IPS-NIHi7 (cell line): Measurements from ENCODE around the gene NAT16.
"Not testable (repeated sequence)": the region's sequence is repeated elsewhere in the genome, so short reads cannot be mapped to it uniquely, and the experiment has no call there.

Experiments
- DNase-seq: peaks from one replicate; pipeline ENCODE4 v3.0.0; 2012; ENCODE audit warnings: mixed read lengths; ENCODE audit errors: extremely low spot score

NAT16 gene

DNA sequence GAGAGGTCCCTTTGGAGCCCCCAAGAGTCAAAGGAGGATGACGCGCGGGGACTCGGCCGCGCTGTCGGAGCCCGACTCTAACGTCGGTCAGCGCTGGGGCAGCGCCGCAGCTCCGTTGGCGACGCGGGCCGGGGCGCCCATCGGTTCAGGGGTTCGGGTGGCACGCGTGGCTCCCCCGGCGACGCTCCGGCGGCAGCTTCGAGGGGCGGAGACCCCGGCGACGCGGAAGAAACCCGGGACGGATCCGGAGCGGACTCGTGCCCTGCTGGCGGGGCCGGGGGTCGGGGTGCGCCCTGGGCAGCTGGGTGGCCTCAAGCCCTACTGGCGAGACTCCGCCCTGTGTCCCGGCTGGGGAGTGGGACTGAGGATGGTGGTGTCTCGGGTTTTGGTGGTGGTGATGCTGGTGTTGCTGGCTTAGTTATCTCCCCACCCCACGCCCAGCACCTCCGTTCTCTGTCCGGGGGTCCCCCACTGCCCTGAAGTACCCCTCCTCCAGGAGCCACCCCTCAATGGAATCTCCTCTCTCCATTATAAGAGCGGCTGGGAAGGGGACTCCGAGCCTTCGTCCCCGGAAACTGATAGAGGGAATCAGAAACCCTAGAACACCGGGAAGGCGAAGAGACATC, at the start of gene NAT16:
Gene NAT16, minus strand, starts transcription at position 164 of the 626 bp plus-strand sequence. CDS start 5,486 bp downstream, outside the sequence.
- DNase-seq, result no peak

DNA sequence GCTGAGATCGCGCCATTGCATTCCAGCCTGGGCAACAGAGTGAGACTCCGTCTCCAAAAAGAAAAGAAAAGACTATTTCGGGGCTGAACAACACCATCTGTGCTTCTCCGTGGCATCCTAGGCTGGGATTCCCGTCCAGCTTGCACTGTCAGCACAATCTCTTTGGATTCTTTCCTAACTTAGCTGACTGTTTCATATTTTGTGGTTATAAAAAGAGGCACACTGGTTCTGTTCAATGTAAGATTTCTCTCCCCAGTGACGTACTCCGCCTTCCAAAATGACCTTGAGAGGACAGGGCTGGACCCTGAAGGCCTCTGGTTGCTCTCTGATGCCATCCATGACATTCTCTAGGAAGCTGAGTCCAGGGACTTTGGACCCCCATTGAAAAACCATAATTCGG, 46.6 kb upstream of the NAT16 start:
- no peak for DNase-seq

- no peak for DNase-seq
Measured at GRCh38 chr7:101225650-101226049, 45.6 kb upstream of the NAT16 start.

- no peak for DNase-seq
Measured at GRCh38 chr7:101223528-101223927, 43.4 kb upstream of the NAT16 start.

DNA sequence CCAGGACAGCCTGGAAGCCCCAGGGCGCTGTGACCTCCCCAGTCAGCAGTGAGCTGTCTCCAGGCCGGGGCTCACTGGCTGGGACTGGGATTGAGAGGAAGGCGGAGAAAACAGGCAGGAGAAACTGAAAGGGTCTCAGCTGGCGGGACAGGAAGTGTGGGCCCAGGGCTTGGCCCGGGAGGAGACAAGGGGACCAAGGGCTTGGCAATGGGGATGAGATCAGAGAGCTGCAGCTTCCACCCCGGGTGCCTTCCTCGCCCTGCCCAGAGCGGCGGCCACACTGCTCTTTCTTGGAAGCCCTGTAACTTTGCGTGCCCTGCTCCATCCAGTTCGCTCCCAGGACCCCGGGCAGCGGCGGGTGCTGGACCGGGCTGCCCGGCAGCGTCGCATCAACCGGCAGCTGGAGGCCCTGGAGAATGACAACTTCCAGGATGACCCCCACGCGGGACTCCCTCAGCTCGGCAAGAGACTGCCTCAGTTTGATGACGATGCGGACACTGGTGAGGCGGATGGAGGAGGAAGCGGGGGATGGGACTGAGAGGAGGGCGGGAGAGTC, 42.3 kb upstream of the NAT16 start:
- no peak for DNase-seq

GRCh38 chr7:101220295-101220694, 40.2 kb upstream of the NAT16 start:
- DNase-seq, result no peak

DNA sequence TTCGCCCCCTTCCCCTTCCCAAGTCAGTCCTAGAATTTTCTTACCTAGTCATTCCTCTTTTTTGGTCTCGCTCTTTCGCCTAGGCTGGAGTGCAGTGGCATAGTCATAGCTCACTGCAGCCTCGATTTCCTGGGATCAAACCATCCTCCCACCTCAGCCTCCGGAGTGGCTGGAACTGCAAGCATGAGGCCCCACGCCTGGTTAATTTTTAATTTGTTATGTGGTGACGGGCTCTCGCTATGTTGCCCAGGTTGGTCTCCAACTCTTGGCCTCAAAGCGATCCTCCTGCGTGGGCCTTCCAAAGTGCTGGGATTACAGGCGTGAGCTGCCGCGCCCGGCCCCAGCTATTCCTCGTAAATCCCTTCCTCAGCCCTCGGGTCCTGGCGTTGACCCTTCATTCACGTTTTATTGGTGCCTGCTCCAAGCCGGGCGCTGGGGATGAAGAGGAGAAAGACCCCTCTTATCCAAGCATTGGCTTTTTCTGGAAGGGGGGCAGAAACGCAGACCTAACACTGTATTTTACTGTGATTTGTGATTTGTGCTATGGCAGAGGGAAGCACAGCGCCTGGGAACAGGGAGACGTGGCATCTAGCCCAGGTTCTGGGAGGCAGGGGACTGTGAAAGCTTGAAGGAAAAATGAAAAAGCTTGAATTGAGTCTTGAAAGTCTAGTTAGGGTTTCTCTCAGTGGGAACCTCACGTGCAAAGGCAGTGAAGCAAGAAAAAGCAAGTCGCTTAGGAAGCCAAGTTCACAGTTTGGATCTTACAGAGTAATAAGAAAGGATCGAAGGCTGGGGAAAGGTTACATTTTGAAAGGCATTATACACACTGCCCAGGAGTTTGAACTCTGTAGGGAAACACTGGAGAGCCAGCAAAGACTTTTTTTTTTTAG, 38.4 kb upstream of the NAT16 start:
- no peak for DNase-seq

DNA sequence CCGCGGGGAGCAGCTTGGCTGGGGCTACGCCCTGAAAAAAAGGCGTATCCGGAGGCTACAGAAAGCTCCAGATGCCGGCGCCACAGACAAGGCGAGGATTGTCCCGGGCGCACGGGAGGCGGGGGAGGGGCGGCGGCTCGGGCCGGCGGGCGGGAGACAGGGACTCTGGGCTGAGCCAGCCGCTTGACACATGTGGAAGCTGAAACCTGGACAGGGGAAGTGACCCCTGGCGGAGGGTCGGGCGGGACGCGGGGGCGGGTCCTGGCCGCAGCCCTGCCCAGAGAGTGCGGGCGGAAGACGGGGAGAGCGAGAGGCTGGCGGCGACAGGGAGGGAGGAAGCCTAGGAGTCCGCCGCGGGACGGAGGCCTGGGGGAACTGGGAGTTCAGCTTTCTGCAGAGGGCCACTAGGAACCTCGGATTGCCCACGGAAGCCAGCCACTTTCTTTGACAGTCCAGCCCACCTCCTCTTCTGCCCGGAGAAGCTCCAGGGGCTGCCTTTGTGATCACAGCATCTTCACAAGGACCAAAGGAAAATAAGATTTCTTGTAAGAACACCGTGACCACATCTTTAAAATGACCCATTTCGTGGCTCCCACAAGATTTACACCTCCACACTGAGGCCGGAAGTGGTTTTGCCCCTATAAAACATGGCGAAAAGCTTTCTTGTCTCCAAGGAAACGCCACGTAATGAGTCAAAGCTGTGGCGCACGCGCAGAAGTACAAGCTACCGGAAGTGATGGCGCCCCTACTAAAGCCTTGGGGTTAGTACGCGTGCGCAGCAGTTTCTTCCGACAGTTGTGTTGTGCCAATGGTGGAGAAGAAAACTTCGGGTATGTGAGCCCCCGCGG, 37.5 kb upstream of the NAT16 start, which contains the start of the genes PLOD3 and ZNHIT1:
Gene PLOD3, minus strand, starts transcription at position 194 of the 848 bp plus-strand sequence. CDS start 307 bp downstream, outside the sequence.
Gene ZNHIT1, plus strand, starts transcription at position 778 of the 848 bp plus-strand sequence. Its CDS starts 31 bp downstream, at position 809.
- peak; percentile 99 for DNase-seq

DNA sequence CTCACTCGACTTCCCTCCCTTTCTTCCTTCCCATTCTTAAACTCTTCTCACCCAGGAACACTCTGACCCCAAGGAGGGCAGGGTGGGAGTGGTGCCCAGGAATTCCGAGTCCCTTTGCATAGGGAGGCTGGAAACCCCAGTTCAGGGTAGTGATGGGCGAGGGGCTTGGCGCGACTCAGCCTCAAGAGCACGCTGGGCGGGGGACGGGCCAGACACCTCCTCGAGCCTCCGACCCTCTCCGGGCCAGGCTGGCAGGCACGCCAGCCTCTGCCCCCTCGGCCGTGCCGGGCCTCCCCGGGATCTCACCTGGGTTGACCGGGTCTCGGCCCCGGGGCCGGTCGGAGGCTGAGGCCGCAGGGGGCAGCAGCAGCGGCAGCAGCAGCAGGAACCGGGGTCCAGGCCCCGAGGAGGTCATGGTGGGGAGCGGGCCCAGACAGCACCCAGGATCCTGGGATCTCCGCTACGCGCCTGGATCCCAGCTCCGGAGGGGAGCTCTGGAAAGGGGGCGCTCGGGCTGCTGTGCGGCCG, 36.8 kb upstream of the NAT16 start:
- DNase-seq, result no peak

DNA sequence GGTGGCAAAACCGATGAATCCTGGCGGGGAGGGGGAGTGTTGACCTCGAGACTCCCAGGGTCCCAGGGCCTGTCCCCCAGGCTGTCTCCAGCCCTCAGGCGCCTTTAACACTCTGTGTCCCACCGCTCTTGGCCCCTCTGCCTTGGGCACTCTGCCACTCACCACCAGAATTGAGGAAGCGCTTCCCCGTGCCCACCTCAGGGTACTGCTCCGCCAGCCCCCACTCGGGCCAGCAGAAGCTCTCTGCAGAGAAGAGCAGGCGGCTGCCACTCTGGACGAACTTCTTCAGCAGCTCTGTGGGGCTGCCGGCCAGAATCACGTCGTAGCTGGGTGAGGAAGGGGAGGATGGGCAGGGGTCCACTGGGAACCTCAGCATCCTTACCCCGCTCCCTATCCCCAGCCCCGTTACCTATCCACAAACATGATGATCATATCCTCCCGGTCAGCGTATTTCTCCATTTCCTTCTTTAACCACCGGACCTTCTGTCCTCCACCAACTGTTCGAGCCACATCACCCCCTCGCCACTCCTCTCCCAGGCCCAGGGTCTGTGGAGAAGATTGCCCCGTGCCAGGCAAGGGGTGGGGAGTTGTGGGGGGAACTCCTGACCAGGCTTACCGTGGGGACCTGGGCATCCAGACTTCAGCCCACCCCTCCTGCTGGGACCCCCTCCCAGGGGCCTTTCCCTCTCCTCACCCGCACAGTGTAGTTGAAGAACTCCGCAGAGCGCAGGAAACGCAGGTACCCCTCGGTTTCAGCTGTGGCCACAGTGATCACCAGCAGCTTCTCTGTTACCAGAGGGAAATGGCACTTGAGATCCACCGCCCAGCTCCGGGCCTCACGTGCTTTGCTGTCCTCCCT, 36.1 kb upstream of the NAT16 start:
- no peak for DNase-seq

DNA sequence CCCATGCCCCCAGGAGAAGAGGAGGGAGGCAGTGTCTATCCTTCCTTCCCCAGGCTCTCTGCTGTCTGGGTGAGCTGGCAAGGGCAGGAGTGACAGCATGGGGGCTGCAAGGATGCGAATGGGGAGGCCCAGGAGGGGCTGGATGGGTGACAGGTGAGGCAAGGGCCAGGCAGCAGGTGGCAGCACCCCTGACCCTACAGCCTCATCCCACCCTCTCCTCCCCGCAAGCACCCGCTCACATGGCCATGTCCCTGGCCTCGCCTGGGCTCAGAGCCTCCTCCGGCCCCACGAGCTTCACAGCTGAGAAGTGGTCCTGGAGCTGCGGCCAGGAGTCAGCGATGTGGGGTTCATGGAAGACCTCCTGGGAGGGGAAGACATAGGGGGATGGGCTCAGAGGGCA, 31.9 kb upstream of the NAT16 start:
- DNase-seq, result no peak

DNA sequence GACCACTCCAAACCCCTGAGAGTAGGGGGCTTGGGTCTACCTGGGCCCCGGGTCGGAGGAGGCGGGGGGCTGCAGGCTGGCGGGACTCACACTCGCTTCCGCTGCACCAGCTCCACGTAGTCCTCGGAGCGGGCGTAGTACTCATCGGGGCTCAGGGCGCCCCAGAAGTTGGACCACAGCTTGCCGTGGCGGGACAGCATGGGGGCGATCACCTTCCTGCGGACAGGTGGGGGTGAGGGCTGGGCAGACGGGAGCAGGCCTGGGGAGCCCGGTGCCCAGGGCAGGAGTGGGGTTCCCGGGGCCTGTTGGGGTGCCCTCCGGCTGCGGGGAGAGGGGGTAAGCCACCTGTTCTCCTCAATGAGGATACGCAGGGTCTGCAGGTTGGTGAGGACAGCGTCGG, 31.4 kb upstream of the NAT16 start:
- DNase-seq, result no peak

- DNase-seq, result no peak
Measured at GRCh38 chr7:101210143-101210542, 30.1 kb upstream of the NAT16 start.

- no peak for DNase-seq
Measured at GRCh38 chr7:101208794-101209193, 28.7 kb upstream of the NAT16 start.

- DNase-seq, result no peak
Measured at GRCh38 chr7:101207459-101207858, 27.4 kb upstream of the NAT16 start.

DNA sequence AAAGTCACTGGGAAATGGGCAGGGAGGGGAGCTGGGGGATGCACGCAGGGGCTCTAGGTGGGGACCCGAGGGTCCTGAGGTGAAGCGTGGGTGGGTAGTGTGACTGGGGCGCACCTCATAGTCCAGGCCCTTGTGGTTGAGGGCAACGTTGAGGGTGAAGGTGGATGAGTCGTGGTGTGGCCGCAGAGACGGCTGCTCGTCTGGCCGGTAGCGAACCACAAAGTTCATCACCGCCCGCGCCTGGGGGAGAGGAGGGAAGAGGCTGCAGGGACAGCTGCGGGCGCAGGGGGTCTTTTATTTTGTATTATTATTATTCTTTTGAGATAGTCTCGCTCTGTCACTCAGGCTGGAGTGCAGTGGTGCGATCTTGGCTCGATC, 26.6 kb upstream of the NAT16 start:
- no peak for DNase-seq

DNA sequence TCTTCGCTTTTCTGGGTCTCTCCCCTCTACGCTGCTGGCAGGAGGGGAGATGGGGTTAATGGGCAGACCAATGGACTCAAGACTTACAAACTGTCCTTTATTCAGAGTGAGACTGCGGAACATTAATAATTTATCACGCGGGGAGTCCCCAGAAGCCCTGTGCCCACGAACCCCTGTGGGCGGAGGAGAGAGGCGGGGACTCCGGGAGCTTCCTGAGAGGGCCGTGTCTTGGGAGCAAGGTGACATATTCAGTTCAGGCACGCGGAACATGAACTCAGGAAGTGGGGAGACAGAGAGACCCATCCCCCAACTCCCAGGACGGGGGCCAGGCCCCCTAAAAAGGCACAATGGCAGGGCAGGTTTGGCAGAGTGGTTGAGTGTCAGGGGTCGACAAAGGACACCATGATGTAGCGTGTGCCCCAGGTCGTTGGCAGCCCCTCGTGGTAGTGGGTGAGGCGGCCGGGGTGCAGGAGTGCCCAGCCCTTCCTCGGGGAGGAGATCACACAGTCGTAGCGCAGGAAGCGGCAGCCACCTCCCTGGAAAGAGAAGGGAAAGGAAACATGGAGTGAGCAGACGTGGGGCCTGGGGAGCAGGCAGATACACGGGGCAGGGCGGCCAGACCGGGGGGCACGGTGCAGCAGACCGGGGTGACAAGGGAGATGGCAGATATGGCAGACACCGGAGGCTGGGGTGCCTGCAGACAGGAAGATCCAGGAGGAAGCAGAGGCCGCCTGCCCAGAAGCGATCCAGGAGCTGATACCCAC, 26.0 kb upstream of the NAT16 start:
- no peak for DNase-seq

- DNase-seq, result not testable (repeated sequence)
Measured at GRCh38 chr7:101203740-101204738, 23.9 kb upstream of the NAT16 start.

DNA sequence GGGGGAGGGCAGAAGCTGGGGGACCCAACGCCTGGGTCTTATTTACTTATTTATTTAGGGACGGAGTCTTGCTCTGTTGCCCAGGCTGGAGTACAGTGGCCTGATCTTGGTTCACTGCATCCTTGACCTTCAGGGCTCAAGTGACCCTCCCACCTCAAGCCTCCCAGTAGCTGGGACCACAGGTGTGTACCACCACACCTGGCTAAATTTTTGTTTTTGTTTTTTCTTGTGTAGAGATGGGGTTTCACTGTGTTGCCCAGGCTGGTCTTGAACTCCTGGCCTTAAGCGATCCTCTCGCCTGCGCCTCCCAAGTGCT, 22.5 kb upstream of the NAT16 start:
- DNase-seq, result no peak
